Spinal cord (tissue), 10 donors: Measurements from ENCODE around the gene MYO18B. TPM values are rescaled to one million over a fixed set of nuclear protein-coding genes. Genes with fewer than 3 reads are reported as not detected.

ENCODE experiments used
- DNase-seq, 6 donors: peaks; one replicate each; pipeline versions ENCODE4 v3.0.0 to v3.0.0-alpha.2; 2013 to 2015; ENCODE audit warnings: low spot score in 6 of 6, low read depth in 4 of 6
- H3K27ac ChIP-seq: one replicate; pipeline ENCODE4 v1.5.1; 2013; ENCODE audit warnings: low read depth, low read length, control low read depth
- H3K27me3 ChIP-seq: one replicate; pipeline ENCODE4 v1.6.1; 2013; ENCODE audit warnings: low read length; ENCODE audit not compliant: control insufficient read depth, insufficient read depth
- H3K36me3 ChIP-seq: one replicate; pipeline ENCODE4 v1.6.1; 2013; ENCODE audit warnings: low read length; ENCODE audit not compliant: control insufficient read depth, insufficient read depth
- H3K4me1 ChIP-seq: one replicate; pipeline ENCODE4 v1.6.1; 2013; ENCODE audit warnings: low read length; ENCODE audit not compliant: control insufficient read depth, insufficient read depth
- H3K4me3 ChIP-seq: one replicate; pipeline ENCODE4 v1.5.1; 2013; ENCODE audit warnings: low read depth, low read length, control low read depth
- H3K9me3 ChIP-seq: one replicate; pipeline ENCODE4 v1.6.1; 2013; ENCODE audit warnings: low read length; ENCODE audit not compliant: control insufficient read depth, insufficient read depth
- WGBS: methylation state at CpG from one replicate; pipeline ENCODE4 v1.1.5; 2013; ENCODE audit warnings: missing lambda C conversion rate; ENCODE audit not compliant: insufficient coverage; 5-methylcytosine and 5-hydroxymethylcytosine counted together
- polyA plus RNA-seq, 2 donors: library from polyadenylated mRNA; unstranded; fragments of 120-200 nt; gene quantifications; one replicate each; pipeline ENCODE4 v1.2.1, GENCODE V29; 2013; ENCODE audit not compliant: insufficient read length in 2 of 2
- total RNA-seq, 2 donors: library from RNA; depleted of rRNA in 1 of 2; stranded (reverse); fragments of 120-200 nt in 1 of 2; fragments of >200 nt in 1 of 2; gene quantifications; one replicate each; pipeline versions ENCODE4 v1.2.3 to v1.2.4, GENCODE V29; 2013 to 2014
- donor health status: healthy.

MYO18B gene
- total and polyA plus RNA-seq, 4 donors = 0.33 to 0.99 (median 0.74) TPM

DNA sequence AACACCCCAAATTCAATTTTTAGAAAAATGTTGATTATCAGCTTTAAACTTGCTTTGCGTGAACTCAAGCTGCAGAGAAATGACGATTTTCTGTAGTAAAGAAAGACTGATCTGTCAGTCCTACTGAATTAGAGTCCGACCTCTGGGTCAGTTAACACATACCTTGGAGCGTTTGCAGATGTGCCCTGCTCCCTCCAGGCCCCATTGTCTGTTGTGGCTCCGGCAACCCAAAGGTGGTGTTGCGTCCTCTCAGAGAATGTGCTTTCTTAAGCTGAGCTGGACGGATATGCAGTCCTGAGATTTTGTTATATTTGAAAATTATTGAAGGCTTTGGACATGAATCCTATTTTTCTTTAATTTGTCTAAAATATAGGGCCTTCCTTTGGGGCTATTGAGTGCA is 31.5 kb upstream of the MYO18B start:
- H3K4me1 ChIP-seq = no peaks in the 10 kb centered on the region
- H3K9me3 ChIP-seq = no peaks in the 10 kb centered on the region
- no peaks in the 10 kb centered on the region for H3K27me3 ChIP-seq
- 87% methylated on average over 5 of the region's 7 CpGs for WGBS
- H3K4me3 ChIP-seq = no peak overlapping the region
- no peak overlapping the region for H3K27ac ChIP-seq
- DNase-seq = no peak
- peaks cover 20% of the 10 kb centered on the region for H3K36me3 ChIP-seq

DNA sequence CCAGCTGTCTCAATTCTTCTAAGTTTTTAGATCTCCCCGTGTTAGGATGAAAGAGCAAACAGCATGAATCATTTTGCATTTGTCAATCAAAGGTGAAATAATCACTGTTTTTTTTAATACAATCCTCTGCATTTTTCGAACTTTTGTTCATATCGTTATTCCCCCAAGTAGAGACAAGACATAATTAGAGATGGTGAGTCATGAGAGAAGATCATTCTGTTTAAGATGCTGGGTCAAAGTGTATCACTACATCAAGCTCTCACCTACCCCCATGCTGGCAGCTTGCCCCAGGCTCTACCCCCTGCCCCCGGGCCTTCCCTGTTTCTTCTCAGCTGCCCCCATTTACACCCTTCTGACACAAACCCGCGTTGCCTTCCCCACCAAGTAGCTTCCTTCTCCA is 30.5 kb upstream of the MYO18B start:
- Histone ChIP-seq H3K27me3 (no peaks in the 10 kb centered on the region), H3K36me3 (peaks cover 22% of the 10 kb centered on the region), H3K9me3 (no peaks in the 10 kb centered on the region), H3K4me1 (no peaks in the 10 kb centered on the region), H3K4me3 (no peak overlapping the region), H3K27ac (no peak overlapping the region)
- no peak for DNase-seq
- WGBS = 75% methylated on average over 1 of the region's 6 CpGs

DNA sequence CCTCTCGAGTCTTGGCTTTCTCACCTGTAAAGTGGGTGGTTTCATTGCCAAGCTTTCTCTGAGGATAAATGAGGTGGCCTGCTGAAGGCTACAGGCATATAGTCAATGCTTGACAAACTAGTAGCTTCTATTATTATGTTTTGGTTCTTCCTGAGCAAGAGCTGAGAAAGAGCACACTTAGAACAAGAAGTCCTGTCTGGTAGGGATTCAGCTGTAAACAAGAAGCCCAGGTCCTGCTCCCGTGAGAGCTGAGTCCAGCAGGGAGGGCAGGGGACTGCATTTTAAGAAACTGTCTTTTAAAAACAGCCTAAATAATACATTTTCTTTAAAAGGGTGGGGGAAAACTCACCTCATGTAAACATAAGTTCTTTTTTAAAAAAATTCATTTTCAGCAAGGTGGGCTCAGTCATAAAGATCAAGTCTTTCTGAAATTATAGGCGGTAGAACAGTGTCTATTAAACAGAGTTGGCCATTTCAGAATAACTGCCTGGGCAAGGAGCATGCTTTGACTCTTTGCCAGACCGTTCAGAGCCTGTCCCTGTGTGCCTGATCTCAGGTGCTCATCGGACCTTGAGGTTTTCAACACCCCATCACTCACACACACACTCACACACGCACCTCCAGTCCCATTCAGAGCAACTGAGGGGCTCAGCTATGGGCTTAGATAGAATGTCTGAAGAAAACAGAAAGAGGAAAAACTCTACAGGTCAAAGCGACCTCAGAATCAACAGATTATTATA is 29.2 kb upstream of the MYO18B start:
- no peaks in the 10 kb centered on the region for H3K9me3 ChIP-seq
- peaks cover 22% of the 10 kb centered on the region for H3K36me3 ChIP-seq
- H3K27me3 ChIP-seq = no peaks in the 10 kb centered on the region
- H3K4me3 ChIP-seq = no peak overlapping the region
- DNase-seq = no peak
- H3K27ac ChIP-seq = no peak overlapping the region
- no peaks in the 10 kb centered on the region for H3K4me1 ChIP-seq
- 93% methylated on average over 2 of the region's 7 CpGs for WGBS

DNA sequence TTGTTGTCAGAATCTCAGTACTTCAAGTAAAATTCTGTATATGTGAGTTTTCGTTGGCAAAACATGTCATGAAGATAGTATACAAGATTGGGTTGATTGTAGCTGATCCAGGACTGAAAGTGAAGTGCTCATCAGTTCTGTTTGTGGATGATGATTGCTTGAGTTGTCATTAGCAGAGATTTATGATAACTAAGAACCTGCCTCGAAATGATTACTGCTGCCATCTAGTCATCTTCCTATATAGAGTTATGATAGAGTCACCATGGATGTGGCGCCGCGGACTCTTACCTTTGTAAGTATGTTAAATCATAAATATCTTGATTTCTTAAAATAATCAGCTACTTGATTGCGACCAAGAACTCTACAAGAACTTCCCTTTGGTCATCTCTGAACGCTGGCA is 27.9 kb upstream of the MYO18B start:
- no peak for DNase-seq
- Histone ChIP-seq H3K9me3 (no peaks in the 10 kb centered on the region), H3K27me3 (no peaks in the 10 kb centered on the region), H3K27ac (no peak overlapping the region), H3K36me3 (peaks cover 16% of the 10 kb centered on the region), H3K4me1 (no peaks in the 10 kb centered on the region), H3K4me3 (no peak overlapping the region)
- 95% methylated on average over 2 of the region's 7 CpGs for WGBS

DNA sequence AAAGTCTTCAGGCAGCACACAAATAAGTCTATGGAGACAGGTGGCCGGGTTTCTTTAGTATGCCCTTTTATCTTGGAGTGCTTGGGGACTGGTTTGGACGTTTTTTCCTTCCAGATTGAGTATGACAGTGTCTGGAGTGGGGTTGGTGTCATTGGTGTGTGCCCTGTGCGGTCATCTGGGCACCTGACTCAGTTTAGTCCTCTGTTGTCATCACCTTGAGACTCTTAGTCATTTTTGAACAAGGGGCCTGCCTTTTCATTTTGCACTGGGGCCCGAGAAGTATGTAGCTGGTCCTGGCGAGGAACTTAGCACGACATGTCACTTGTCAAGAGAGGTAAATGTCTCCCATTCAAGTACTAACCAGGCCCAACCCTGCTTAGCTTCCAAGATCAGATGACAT is 27.2 kb upstream of the MYO18B start:
- Histone ChIP-seq H3K9me3 (no peaks in the 10 kb centered on the region), H3K4me3 (no peak overlapping the region), H3K27me3 (no peaks in the 10 kb centered on the region), H3K27ac (no peak overlapping the region), H3K4me1 (no peaks in the 10 kb centered on the region), H3K36me3 (peaks cover 16% of the 10 kb centered on the region)
- DNase-seq = no peak
- WGBS = 100% methylated on average over 3 of the region's 6 CpGs

DNA sequence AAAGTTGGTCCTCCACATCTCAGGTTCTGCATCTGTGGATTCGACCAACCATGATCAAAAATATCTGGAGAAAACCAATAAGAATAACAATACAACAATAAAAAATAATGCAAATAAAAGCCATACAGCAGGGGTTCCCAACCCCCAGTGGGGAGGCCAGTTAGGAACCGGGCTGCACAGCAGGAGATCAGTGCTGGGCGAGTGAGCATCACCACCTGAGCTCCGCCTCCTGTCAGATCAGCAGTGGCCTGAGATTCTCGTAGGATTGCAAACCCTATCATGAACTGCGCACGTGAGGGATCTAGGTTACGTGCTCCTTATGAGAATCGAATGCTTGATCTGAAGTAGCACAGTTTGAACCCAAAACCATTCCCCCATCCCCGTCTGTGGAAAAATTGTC is 25.4 kb upstream of the MYO18B start:
- Histone ChIP-seq H3K27ac (no peak overlapping the region), H3K4me3 (no peak overlapping the region), H3K27me3 (no peaks in the 10 kb centered on the region), H3K4me1 (no peaks in the 10 kb centered on the region), H3K9me3 (no peaks in the 10 kb centered on the region), H3K36me3 (peaks cover 14% of the 10 kb centered on the region)
- DNase-seq = no peak
- 85% methylated on average over 8 of the region's 10 CpGs for WGBS

DNA sequence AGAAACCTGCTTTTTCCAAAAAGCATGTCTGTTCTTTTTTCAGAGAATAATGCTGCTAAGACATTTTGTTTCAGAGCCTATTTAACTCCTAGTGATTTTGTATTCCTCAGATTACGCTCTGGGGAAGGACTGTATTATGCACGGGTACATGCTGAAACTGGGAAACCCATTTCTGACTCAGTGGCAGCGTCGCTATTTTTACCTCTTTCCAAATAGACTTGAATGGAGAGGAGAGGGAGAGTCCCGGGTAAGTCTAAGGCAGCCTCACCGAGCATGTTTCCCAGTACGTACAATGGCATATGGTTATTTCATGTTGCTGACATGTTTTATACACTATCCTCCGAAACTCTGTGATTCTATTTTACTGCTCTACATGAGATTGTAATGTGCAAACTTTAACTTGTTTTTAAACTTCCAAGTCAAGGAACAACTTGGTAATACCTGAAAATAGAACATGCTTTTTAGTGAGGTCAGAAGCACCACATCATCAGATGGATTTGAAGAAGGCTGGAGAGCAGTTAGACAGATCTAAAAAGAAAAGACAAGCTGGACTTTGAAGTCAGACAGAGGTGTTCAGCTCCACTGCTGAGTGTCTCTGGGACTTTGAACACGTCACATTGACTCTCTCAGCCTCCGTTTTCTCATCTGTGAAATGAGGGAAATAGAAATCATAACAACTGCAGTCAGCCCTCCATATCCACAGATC is 23.7 kb upstream of the MYO18B start:
- peak in 1 of 6 donors; percentile 37 for DNase-seq

DNA sequence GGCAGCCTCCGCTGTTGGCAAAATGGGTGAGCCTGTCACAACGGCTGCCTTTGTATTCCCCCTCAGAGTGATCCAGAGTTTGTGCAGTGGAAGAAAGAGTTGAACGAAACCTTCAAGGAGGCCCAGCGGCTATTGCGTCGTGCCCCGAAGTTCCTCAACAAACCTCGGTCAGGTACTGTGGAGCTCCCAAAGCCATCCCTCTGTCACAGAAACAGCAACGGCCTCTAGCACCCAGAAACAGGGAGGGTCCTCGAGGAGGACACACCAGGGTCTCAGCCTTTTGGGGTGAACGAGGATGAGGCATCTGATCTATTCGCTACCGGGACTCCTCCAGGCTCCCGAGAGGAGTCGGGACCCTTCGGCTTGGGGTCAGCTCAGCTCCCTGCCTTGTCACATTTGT is 19.8 kb upstream of the MYO18B start:
- WGBS = 86% methylated on average over 16 of the region's 16 CpGs
- no peak for DNase-seq
- Histone ChIP-seq H3K4me1 (no peaks in the 10 kb centered on the region), H3K36me3 (peaks cover 11% of the 10 kb centered on the region), H3K27me3 (no peaks in the 10 kb centered on the region), H3K9me3 (no peaks in the 10 kb centered on the region), H3K27ac (no peak overlapping the region), H3K4me3 (no peak overlapping the region)

More for the DNA sequence above, 23.7 kb upstream of the MYO18B start:
- no peaks in the 10 kb centered on the region for H3K9me3 ChIP-seq
- H3K36me3 ChIP-seq = peaks cover 21% of the 10 kb centered on the region
- H3K27me3 ChIP-seq = no peaks in the 10 kb centered on the region
- no CpG with 5 or more reads among the region's 10 CpGs for WGBS
- no peak overlapping the region for H3K4me3 ChIP-seq
- no peak overlapping the region for H3K27ac ChIP-seq
- no peaks in the 10 kb centered on the region for H3K4me1 ChIP-seq

DNA sequence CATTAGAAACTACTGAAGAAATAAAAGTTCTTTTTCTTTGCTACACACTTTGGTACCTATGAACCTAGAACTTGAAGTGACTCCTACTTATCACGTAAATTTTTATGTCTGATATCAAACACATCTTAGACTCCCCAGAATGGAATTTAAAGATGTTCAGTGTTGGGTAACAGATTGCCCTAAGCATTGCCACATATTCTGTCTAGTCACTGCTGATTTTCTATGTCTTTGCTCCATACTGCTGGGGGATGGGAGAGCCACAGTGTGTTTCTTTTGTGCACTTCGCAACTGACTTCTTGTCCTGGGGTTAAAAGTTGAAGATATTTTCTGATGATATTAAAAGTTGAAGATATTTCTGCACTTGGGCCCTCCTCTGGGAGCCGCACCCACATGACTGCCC is 19.4 kb upstream of the MYO18B start:
- DNase-seq = no peak
- no peaks in the 10 kb centered on the region for H3K4me1 ChIP-seq
- H3K36me3 ChIP-seq = peaks cover 11% of the 10 kb centered on the region
- no peaks in the 10 kb centered on the region for H3K27me3 ChIP-seq
- WGBS = 100% methylated on average over 1 of the region's 3 CpGs
- no peaks in the 10 kb centered on the region for H3K9me3 ChIP-seq
- no peak overlapping the region for H3K4me3 ChIP-seq
- no peak overlapping the region for H3K27ac ChIP-seq

DNA sequence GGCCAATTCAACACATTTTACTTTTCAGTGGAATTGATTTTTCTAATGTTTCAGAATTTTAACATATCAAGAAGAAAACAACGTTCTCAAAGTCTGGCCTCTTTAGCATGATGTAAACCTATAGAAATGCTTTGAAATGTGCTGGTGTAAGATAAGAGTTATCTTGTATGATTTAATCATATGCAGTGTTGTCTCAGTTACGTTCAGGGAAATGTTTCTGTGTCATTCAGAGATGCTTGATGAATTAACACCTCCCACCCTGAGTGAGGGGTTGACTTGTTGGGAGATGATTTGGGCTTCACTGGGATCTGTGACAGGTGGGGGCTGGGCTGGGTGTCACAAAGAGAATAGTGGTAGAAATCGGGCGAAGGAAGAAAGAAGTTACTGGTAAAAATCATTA is 15.7 kb upstream of the MYO18B start:
- no CpG with 5 or more reads among the region's 4 CpGs for WGBS
- Histone ChIP-seq H3K27ac (no peak overlapping the region), H3K4me3 (no peak overlapping the region), H3K36me3 (peaks cover 11% of the 10 kb centered on the region), H3K4me1 (no peaks in the 10 kb centered on the region), H3K27me3 (no peaks in the 10 kb centered on the region), H3K9me3 (no peaks in the 10 kb centered on the region)
- peak in 1 of 6 donors; percentile 41 for DNase-seq
